ENCODE results near the gene MAPKAP1.

DNA sequence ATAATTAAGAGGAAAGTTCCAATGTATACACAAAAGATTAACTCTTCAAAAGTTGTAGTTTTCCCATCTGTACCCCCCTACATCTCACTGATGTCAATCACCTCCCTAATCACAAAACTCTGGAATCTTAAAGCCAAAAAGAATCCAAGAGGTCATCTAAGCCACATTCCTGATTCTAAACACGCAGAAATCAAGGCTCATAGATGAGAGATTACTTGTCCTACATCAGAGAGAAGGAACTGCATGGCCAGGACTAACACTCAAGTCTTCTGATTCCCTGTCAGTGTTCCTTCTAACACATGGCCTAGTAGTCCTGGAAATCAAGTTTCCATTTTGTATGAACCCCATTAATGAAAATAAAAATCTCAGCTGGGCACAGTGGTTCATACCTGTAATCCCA, 58.7 kb downstream of the MAPKAP1 start:
- TF ChIP-seq, protein P1, sequence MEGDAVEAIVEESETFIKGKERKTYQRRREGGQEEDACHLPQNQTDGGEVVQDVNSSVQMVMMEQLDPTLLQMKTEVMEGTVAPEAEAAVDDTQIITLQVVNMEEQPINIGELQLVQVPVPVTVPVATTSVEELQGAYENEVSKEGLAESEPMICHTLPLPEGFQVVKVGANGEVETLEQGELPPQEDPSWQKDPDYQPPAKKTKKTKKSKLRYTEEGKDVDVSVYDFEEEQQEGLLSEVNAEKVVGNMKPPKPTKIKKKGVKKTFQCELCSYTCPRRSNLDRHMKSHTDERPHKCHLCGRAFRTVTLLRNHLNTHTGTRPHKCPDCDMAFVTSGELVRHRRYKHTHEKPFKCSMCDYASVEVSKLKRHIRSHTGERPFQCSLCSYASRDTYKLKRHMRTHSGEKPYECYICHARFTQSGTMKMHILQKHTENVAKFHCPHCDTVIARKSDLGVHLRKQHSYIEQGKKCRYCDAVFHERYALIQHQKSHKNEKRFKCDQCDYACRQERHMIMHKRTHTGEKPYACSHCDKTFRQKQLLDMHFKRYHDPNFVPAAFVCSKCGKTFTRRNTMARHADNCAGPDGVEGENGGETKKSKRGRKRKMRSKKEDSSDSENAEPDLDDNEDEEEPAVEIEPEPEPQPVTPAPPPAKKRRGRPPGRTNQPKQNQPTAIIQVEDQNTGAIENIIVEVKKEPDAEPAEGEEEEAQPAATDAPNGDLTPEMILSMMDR (IDR thresholded peaks at IDR 0.05; ENCODE audit: low read length), result no peak
- TF ChIP-seq EZH2 (IDR thresholded peaks at IDR 0.05; ENCODE audit: borderline replicate concordance, low read length), result no peak
